Peyer's patch (tissue), 4 donors: ENCODE data around the gene CACNA1I.

Experiments used
- POLR2A ChIP-seq, 2 donors: fragments of 450-650 bp; IDR thresholded peaks; one replicate each; pipeline ENCODE4 v1.5.1; 2017; ENCODE audit warnings: antibody characterized with exemption in 2 of 2, mild to moderate bottlenecking in 2 of 2, moderate library complexity in 2 of 2
- TF ChIP-seq, protein P1 (sequence below), 6 experiments: fragments of 450-650 bp in 4 of 6; fragments of 200-600 bp in 2 of 6; sonication (generic) in 1 of 6; IDR thresholded peaks; one replicate each; pipeline ENCODE4 v1.5.1; 2017 to 2019; ENCODE audit warnings: antibody characterized with exemption in 6 of 6, mild to moderate bottlenecking in 3 of 6, moderate library complexity in 1 of 6

GRCh38 chr22:39611360-39611759 is 40.8 kb downstream of the CACNA1I start:
- TF ChIP-seq POLR2A (IDR thresholded peaks at IDR 0.05), result no peak
- TF ChIP-seq, protein P1, sequence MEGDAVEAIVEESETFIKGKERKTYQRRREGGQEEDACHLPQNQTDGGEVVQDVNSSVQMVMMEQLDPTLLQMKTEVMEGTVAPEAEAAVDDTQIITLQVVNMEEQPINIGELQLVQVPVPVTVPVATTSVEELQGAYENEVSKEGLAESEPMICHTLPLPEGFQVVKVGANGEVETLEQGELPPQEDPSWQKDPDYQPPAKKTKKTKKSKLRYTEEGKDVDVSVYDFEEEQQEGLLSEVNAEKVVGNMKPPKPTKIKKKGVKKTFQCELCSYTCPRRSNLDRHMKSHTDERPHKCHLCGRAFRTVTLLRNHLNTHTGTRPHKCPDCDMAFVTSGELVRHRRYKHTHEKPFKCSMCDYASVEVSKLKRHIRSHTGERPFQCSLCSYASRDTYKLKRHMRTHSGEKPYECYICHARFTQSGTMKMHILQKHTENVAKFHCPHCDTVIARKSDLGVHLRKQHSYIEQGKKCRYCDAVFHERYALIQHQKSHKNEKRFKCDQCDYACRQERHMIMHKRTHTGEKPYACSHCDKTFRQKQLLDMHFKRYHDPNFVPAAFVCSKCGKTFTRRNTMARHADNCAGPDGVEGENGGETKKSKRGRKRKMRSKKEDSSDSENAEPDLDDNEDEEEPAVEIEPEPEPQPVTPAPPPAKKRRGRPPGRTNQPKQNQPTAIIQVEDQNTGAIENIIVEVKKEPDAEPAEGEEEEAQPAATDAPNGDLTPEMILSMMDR (IDR thresholded peaks at IDR 0.05), result no peak
